Esophagus squamous epithelium (tissue), 5 donors: Measurements from ENCODE around the gene FLT1. TPM values are rescaled to one million over a fixed set of nuclear protein-coding genes. Genes with fewer than 3 reads are reported as not detected.

ENCODE experiments used
- DNase-seq: peaks from one replicate; lab custom pipeline; 2025; lab: John Stamatoyannopoulos, UW
- H3K27ac ChIP-seq, 4 donors: fragments of 200-600 bp; sonication (generic); one replicate each; pipeline ENCODE4 v1.5.1; 2016 to 2019; ENCODE audit warnings: mild to moderate bottlenecking in 1 of 4
- H3K27me3 ChIP-seq, 4 donors: fragments of 200-600 bp; sonication (generic); 1 replicate in 3 of 4; 2 replicates in 1 of 4; pipeline versions ENCODE4 v1.5.1 to v1.6.0; 2017 to 2021; ENCODE audit warnings: antibody characterized with exemption in 1 of 4
- H3K36me3 ChIP-seq, 3 donors: fragments of 200-600 bp; sonication (generic); one replicate each; pipeline ENCODE4 v1.5.1; 2016 to 2019
- H3K4me1 ChIP-seq, 3 donors: fragments of 200-600 bp; sonication (generic); one replicate each; pipeline ENCODE4 v1.5.1; 2017 to 2019
- H3K4me3 ChIP-seq, 4 donors: fragments of 200-600 bp; sonication (generic); 1 replicate in 3 of 4; 2 replicates in 1 of 4; pipeline ENCODE4 v1.5.1; 2016 to 2019; ENCODE audit warnings: mild to moderate bottlenecking in 2 of 4, moderate library complexity in 1 of 4
- H3K9me3 ChIP-seq, 3 donors: fragments of 200-600 bp; sonication (generic); one replicate each; pipeline ENCODE4 v1.5.1; 2016 to 2019
- POLR2A ChIP-seq, 4 donors: fragments of 450-650 bp; IDR thresholded peaks; one replicate each; pipeline ENCODE4 v1.6.1; 2017; ENCODE audit warnings: antibody characterized with exemption in 4 of 4, mild to moderate bottlenecking in 4 of 4, moderate library complexity in 3 of 4
- WGBS, 2 donors: methylation state at CpG; one replicate each; pipeline ENCODE4 v1.1.5; 2018; 5-methylcytosine and 5-hydroxymethylcytosine counted together
- intact Hi-C: fragments of 100-400 bp; cut with DNase I; formaldehyde crosslinking; loops from one replicate; pipeline ENCODE4 v1.15.0; 2022
- total RNA-seq, 4 donors: library from RNA; depleted of rRNA; stranded (reverse); fragments of >200 nt; gene quantifications; one replicate each; pipeline ENCODE4 v1.1.0, GENCODE V29; 2016
- TF ChIP-seq, protein P1 (sequence below), 6 experiments: fragments of 450-650 bp in 4 of 6; fragments of 200-600 bp in 2 of 6; sonication (generic) in 2 of 6; IDR thresholded peaks; one replicate each; pipeline ENCODE4 v1.5.1; 2016 to 2019; ENCODE audit warnings: antibody characterized with exemption in 6 of 6, mild to moderate bottlenecking in 4 of 6, moderate library complexity in 4 of 6
- donor health status: DM: yes; HTN: yes; CAD: no.

FLT1 gene
- total RNA-seq, 4 donors from 2014 or later = 2.1 to 16.4 (median 8.9) TPM

DNA sequence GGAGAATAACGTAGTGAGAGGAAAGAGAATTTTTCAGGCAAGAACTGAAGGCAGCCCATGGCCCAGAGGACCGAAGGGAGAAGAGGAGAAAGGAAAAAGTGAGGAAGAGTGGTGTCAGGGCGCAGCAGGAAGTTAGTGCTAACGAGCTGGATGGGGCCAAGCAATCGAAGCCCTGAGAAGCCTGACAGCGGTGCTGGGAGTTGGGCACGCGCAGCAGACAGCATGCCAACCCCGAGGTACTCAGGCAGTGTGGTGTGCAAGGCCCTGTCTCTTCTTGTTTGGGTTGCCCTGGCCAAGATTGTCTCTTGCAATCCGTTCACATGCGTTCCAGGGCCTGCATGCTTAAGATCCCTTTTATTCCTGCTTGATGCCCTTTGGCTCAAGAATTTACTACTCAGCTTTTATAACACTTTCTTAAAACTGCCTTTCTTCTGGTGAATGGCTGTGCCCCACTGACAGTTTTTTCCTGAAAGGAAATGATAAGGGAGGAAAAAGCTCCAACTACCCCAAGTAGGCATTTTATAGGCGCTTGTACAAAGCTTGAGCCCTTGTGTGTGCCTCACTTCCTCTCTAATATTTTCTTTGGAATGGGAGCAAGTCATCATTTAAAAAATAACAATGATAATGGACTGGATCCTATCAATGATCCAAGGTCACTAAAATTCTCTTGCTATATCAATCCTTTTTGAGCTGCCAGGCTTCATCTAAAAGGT is 115.4 kb downstream of the FLT1 start:
- WGBS, 2 donors = 58 to 65% methylated on average over 12 of the region's 12 CpGs
- intact Hi-C loops = no loop called here
- peaks cover 0 to 10% (median 0%) of the 10 kb centered on the region in 4 donors for H3K27me3 ChIP-seq
- no peaks in the 10 kb centered on the region for H3K9me3 ChIP-seq
- TF ChIP-seq, protein P1, sequence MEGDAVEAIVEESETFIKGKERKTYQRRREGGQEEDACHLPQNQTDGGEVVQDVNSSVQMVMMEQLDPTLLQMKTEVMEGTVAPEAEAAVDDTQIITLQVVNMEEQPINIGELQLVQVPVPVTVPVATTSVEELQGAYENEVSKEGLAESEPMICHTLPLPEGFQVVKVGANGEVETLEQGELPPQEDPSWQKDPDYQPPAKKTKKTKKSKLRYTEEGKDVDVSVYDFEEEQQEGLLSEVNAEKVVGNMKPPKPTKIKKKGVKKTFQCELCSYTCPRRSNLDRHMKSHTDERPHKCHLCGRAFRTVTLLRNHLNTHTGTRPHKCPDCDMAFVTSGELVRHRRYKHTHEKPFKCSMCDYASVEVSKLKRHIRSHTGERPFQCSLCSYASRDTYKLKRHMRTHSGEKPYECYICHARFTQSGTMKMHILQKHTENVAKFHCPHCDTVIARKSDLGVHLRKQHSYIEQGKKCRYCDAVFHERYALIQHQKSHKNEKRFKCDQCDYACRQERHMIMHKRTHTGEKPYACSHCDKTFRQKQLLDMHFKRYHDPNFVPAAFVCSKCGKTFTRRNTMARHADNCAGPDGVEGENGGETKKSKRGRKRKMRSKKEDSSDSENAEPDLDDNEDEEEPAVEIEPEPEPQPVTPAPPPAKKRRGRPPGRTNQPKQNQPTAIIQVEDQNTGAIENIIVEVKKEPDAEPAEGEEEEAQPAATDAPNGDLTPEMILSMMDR (IDR thresholded peaks at IDR 0.05) = no peak
- no peak for TF ChIP-seq POLR2A (IDR thresholded peaks at IDR 0.05)
- no peaks in the 10 kb centered on the region for H3K36me3 ChIP-seq
- no peak overlapping the region for H3K4me3 ChIP-seq
- no peak overlapping the region for H3K27ac ChIP-seq
- DNase-seq = no peak
- H3K4me1 ChIP-seq = no peaks in the 10 kb centered on the region

- H3K9me3 ChIP-seq = no peaks in the 10 kb centered on the region
- no peak for DNase-seq
- no peaks in the 10 kb centered on the region for H3K36me3 ChIP-seq
- 64 to 83% methylated on average over 2 of the region's 2 CpGs for WGBS, 2 donors
- H3K27ac ChIP-seq = no peak overlapping the region
- H3K4me1 ChIP-seq = no peaks in the 10 kb centered on the region
- H3K4me3 ChIP-seq = no peak overlapping the region
- TF ChIP-seq POLR2A (IDR thresholded peaks at IDR 0.05) = no peak
- TF ChIP-seq, protein P1 (IDR thresholded peaks at IDR 0.05) = no peak
- intact Hi-C loops = no loop called here
- H3K27me3 ChIP-seq = peaks cover 0 to 10% (median 0%) of the 10 kb centered on the region in 4 donors
Measured at GRCh38 chr13:28376604-28377003, 118.3 kb downstream of the FLT1 start.

DNA sequence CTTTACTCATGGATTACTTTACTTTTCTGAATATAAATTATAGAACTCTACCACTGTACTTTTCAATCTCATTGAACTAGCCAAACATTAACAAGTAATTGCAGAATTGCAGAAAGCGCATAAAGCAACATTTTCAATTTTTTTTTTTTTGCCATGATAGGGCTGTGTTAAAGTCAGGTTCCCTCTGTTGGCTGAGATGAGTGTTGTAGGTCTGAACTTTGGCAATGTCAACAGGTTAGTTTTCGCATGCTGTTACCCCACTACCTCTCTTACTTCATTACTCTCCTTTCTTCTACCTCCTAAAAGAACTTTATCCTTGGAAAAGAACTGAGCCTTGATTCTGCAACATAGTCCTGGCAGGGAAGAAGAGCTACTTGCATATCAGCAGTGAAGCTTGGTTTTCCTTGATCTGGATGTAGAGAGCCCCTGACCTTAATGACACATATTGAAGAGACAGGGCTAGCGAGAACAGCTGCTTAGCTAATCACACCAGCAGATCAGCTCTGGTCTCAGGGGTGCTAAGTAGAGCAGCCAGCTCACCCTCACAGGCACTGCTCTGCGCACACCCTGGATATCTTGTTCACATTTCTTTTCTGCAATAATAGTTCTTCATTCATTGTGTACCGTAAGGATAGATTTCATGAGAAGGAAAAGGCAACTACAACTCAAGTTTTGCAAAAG is 119.5 kb downstream of the FLT1 start:
- no peak for TF ChIP-seq POLR2A (IDR thresholded peaks at IDR 0.05)
- TF ChIP-seq, protein P1 (IDR thresholded peaks at IDR 0.05) = no peak
- Histone ChIP-seq H3K36me3 (no peaks in the 10 kb centered on the region), H3K9me3 (no peaks in the 10 kb centered on the region), H3K27me3 (peaks cover 0 to 10% (median 0%) of the 10 kb centered on the region in 4 donors), H3K4me1 (no peaks in the 10 kb centered on the region), H3K4me3 (no peak overlapping the region), H3K27ac (no peak overlapping the region)
- intact Hi-C loops = no loop called here
- no peak for DNase-seq
- WGBS, 2 donors = 78 to 91% methylated on average over 4 to 5 of the region's 5 CpGs

DNA sequence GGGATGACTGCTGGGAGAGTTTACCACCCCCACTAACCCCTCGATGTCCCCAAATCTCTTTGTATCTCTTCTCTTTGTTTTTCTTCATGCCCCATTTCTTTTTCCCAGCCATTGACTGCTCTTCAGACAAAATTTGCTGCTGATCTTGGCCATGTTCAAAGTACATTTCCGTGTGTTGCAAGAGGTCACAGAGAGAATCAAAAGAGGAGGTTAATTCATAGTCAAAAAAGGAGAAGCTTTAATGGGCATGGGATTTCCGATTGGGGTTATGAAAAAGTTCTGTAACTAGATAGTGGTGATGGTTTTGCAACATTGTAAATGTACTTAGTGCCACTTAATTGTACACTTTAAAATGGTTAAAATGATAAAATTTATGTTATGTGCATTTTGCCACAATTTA is 121.1 kb downstream of the FLT1 start:
- H3K4me1 ChIP-seq = no peaks in the 10 kb centered on the region
- no peak overlapping the region for H3K27ac ChIP-seq
- peaks cover 0 to 14% (median 0%) of the 10 kb centered on the region in 4 donors for H3K27me3 ChIP-seq
- no peaks in the 10 kb centered on the region for H3K36me3 ChIP-seq
- WGBS, 2 donors = 46 to 64% methylated on average over 3 of the region's 3 CpGs
- DNase-seq = no peak
- H3K4me3 ChIP-seq = no peak overlapping the region
- H3K9me3 ChIP-seq = no peaks in the 10 kb centered on the region
- no peak for TF ChIP-seq POLR2A (IDR thresholded peaks at IDR 0.05)
- TF ChIP-seq, protein P1 (IDR thresholded peaks at IDR 0.05) = no peak
- intact Hi-C loops = no loop called here

GRCh38 chr13:28370448-28370847 is 124.5 kb downstream of the FLT1 start:
- Histone ChIP-seq H3K27ac (no peak overlapping the region), H3K9me3 (no peaks in the 10 kb centered on the region), H3K4me1 (no peaks in the 10 kb centered on the region), H3K36me3 (no peaks in the 10 kb centered on the region), H3K4me3 (no peak overlapping the region), H3K27me3 (peaks cover 0 to 5% (median 0%) of the 10 kb centered on the region in 4 donors)
- intact Hi-C loops = no loop called here
- no peak for DNase-seq
- TF ChIP-seq, protein P1 (IDR thresholded peaks at IDR 0.05) = no peak
- no peak for TF ChIP-seq POLR2A (IDR thresholded peaks at IDR 0.05)
- 68 to 70% methylated on average over 4 of the region's 4 CpGs for WGBS, 2 donors
